Islet precursor cell (in vitro differentiated cells): Measurements from ENCODE around the gene GPR39.

Experiments used
- DNase-seq: peaks from one replicate; pipeline ENCODE4 v3.0.0-alpha.2; 2018

Gene GPR39

GRCh38 chr2:132607426-132608090, 191.0 kb downstream of the GPR39 start:
- peak; percentile 6 for DNase-seq

GRCh38 chr2:132608311-132608710, 191.7 kb downstream of the GPR39 start:
- peak; percentile 38 for DNase-seq

DNA sequence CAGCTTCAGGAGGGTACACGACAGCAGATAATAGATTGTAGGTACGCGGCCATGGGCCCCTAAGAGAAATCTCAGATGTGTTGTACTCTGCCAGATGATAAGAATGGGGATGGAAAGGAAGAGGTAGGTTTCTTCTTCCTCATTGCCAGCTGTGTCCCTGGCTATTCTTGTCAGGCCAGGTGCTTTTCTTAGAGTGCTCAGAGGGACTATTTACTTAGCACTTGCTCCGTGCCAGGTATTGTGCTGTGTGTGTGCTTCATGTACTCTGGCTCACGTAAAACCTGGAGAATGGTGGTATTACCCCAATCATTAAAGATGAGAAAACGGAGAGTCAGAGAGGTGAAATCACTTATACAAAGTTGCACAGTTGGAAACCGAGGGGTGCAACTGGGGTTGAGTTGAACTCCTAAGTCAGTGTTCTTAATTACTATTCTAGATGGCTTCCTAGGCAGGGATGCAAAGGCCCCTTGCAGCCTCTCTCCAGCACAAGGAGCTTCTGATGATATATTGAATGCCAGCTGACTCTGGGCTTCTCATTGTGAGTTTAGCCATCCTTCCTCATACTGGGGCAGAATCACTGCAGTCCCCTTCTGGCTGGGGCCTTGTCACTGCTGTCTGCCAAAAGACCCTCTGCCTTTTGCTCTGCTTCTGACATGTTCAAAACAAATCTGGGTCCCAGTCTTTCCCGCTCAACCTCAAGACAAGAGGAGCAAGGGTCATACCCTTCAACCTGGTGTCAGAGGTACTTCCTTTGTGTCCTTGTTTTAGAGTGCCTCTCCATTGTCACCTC, 192.7 kb downstream of the GPR39 start:
- DNase-seq: peak; percentile 22

DNA sequence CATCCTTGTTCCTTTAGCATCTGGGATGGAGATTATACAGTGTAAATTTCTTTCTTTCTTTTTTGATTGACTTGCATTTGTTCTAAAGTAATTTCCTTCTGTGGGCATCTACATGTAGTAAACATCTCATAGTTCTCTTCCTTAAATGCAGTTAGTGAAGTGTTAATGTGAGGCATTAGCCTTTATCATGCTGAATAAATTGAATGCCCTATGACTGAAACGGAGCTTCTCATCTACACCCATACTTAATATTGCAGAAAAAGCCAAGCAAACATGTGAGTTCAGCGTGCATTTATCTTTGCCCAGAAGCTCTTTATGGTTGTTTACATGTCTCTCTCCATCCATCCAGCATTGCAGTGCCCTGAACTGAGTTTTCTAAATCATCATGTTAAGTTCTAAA, 195.1 kb downstream of the GPR39 start:
- DNase-seq: no peak

GRCh38 chr2:132615329-132616085, 198.9 kb downstream of the GPR39 start:
- peak; percentile 12 for DNase-seq

- peak; percentile 37 for DNase-seq
Measured at GRCh38 chr2:132617989-132618388, 201.4 kb downstream of the GPR39 start.

DNA sequence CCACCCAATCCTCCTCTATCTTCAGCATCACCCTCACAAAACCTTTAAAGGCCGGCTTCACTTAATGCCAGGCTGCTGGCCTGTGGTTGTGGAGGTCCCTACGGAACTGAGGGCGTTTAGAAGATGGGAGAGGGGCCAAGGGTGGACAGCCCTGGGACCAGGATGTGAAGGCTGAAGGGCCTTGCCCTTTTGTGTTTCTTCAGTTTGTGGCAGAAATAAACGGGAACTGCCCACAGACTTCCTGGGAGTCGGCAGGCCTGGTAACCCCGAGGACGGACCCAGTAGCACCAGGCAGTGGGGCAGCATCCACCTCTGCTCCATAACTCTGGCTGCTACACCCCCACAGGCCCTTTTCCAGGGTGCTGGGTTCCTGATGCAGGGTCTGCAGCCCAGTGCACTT, 202.1 kb downstream of the GPR39 start:
- DNase-seq: peak; percentile 29

DNA sequence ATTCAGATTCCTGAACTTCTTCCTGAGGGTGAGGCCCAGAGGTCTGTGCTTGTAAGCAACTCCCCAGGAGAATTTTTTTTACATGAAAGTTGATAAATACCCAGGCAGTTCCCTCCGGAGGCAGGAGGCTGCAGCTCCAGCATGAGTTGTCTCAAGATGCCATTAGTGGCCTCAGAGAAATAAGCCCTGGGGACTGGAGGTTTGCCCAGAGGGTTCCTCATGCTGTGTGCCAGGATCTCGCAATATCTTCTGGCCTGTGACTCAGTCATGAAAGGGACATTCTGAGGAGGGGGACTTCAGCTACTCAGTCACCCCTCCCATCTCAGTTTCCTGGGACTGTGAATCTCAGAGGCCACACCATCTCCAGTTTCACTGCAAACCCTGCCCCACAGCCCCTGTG, 203.5 kb downstream of the GPR39 start:
- DNase-seq: peak; percentile 55

- peak; percentile 7 for DNase-seq
Measured at GRCh38 chr2:132621131-132621875, 204.7 kb downstream of the GPR39 start.

DNA sequence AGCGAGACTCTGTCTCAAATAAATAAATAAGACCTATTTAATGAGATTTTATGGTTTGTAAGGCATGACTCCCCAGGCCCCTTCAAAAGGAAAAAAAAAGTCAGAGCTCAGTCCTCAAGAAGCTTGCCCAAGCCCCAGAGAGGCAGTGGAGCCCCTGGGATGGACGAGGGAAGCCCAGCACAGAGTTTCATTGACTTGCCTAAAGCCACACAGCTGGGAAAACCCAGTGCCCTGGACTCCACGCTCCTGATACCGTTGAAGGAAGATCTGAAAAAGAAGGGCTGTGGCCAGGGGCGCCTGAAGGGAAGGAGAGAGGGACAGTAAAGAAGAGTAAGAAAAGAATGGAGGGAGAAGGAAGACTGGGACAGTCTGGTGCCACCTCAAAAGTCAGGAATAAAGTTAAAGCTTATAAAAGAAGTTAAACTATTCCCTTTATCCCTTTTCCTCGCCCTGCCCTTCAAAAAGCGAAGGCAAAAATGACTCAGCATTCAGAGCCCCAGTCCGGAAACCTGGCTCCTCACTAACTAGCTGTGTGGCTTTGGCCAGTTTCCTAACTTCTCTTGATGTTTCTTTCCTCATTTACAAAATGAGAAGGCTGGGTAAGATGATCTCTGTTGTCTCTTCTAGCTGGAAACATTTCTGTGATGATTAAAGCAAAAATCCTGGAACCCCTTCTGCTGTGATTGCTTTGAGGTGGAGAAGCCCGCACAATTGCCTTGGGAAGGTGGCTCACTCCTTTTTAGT, 206.7 kb downstream of the GPR39 start:
- peak; percentile 37 for DNase-seq

DNA sequence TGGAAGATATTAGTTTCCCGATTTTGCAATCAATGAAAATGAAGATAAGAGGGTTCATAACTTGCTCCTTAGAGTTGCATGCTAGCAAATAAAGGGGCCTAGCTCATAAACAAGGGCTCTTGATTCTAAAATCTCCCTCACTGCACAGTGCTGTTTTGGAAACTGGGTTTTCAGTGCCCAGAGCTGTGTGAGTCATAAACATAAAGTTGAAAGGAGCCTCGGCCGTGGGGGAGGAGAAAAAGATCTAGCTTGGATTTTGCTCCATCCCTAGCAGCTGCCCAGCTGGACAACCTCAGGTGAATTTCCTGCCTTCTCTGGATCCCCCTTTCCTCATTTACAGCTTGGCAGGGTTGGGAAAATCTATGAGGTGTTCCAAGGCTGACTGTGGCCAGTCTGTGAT, 210.9 kb downstream of the GPR39 start:
- DNase-seq: no peak

- peak; percentile 84 for DNase-seq
Measured at GRCh38 chr2:132632000-132632649, 215.5 kb downstream of the GPR39 start.

- no peak for DNase-seq
Measured at GRCh38 chr2:132633635-132634034, 217.0 kb downstream of the GPR39 start.

DNA sequence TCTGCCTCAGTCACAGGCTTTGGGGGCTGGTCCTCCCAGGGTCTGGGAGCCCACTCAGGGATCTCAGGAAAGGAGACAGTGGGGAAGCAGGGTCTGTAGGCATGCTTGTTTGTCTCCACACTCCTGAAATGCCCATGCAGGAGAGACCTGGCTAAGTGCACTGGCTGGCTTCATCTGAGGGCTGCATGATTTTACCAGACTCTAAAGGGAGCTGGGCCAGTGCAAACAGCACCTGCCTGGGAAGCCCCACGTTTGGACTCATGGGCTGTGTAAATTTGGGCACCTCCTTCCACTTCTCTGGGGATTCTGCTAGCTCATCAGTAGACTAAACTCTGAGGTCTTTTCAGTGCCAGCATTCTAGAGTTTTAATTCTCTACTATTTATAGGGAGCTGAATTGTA, 219.7 kb downstream of the GPR39 start:
- no peak for DNase-seq

DNA sequence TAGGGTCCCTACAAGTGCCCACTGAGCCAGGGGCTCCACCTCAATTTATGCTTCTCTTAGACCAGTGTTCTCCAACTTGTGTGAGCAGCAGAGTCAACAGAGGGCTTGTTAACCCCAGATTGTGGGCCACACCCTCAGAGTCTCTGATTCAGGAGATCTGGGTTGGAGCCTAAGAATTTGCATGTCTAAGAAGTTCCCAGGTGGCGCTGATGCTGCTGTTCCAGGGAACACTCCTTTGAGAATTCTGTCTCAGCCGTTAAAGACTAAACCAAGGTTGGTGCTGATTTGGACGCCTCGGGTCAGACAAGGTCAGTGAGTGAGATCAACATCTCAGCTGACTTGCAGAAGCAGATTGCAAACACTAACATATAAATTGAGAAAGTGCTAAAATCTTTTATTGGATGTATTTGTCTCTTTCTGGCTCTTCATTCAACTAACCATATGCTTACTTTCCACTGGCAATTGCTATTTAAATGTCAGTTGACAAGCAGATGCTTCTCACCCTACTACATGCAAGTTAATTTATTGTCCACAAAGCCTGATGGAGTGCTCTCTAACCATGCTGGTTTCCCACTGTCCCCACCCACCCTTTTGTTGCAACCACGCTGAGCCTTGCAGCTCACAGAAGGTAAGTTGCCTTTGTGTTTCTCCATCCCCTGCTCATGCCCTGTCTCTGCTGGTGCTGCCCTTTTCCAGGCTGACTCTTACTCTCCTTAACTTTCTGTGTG, 221.9 kb downstream of the GPR39 start:
- DNase-seq: no peak

DNA sequence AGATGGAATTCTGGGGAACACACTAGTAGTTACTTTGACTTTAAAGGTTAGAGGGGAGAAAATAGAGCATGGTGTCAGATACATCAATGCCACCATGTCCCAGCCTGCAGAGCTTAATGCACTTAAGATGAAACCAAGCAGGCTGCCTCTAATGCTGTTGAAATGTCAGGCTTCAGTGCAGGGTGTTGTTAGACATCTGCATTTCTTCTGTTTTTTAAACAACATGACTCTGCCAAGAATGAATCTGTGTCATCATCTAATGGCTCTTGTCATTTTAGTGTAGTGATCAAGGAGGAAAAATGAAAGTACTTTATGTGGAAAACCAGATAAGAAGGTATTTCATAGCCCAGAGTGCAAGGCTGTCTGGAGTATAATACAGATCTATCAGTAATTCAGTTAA, 223.5 kb downstream of the GPR39 start:
- no peak for DNase-seq

GRCh38 chr2:132641819-132642218, 225.2 kb downstream of the GPR39 start:
- DNase-seq: no peak

- no peak for DNase-seq
Measured at GRCh38 chr2:132642415-132642814, 225.8 kb downstream of the GPR39 start.

DNA sequence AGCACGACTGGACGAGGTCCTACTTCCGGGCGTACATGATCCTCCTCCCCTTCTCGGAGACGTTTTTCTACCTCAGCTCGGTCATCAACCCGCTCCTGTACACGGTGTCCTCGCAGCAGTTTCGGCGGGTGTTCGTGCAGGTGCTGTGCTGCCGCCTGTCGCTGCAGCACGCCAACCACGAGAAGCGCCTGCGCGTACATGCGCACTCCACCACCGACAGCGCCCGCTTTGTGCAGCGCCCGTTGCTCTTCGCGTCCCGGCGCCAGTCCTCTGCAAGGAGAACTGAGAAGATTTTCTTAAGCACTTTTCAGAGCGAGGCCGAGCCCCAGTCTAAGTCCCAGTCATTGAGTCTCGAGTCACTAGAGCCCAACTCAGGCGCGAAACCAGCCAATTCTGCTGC, 228.6 kb downstream of the GPR39 start:
- DNase-seq: no peak

DNA sequence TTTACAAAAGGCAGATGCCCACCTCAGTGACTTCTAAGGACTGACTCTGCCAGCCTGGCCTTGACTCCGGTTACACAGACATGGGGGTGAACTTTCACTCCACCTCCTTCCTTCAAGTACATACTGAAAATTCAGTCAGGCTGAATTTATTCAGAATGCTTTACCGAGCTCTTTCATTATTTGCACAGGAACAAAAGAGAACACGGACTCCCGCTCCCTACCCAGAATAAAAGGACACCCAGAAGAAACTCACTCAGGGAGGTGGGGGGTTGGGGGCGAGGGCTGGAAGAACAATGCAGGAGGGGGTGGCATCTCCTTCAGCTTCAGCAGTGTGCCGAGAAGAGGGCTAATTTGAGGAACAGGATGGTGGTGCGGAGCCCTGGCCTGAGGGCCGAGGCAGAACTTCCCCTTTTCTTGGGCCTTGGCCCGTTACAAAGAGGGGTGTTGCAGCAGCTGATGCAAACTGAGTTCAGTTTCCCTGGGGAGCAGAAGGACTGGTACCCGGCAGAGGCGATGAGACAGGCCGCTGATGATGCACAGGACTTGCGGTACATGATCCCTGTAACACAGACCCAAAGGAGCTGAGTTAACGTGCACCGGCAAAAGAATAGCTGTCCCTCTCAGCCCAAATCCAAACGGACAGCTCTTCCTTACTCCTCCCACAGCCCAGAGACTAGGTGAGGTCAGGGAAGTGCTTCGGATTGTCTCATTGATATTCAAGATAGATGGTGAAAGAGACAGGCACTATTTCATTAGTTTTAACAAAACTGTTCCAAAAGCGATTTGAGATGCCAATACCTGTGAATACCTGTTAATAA, 229.3 kb downstream of the GPR39 start:
- no peak for DNase-seq
